HG02885 (cell line): ENCODE data around the gene BPIFA2.

ENCODE experiments used
- ATAC-seq: cut with Tn5 transposase; IDR thresholded peaks from one replicate; pipeline ENCODE4 v1.9.1; 2021; ENCODE audit warnings: mild to moderate bottlenecking; ENCODE audit not compliant: unreplicated experiment, poor library complexity

The BPIFA2 gene

DNA sequence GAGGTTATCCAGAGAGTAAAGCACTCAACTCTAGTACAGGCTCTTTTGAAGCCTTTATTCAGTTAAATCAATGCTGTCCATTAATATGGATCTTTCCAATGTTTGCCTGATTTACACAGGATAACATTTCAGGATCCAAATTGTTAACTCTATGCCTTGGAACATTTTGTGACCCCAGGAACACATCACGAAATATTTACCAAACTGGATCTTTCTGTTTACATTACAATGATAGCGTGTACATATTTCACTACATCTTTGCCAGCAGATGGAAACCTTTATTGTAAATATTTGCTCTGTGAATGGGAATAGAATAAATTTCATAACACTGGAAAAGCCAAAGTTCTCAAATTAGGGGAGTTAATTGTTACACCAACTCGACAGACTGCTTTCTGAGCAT, 23.5 kb downstream of the BPIFA2 start:
- ATAC-seq = no peak

- no peak for ATAC-seq
Observed at GRCh38 chr20:33191955-33192354, 24.0 kb downstream of the BPIFA2 start.

GRCh38 chr20:33192912-33193501, 25.0 kb downstream of the BPIFA2 start:
- ATAC-seq = no peak

GRCh38 chr20:33199026-33199425, 31.1 kb downstream of the BPIFA2 start:
- no peak for ATAC-seq

DNA sequence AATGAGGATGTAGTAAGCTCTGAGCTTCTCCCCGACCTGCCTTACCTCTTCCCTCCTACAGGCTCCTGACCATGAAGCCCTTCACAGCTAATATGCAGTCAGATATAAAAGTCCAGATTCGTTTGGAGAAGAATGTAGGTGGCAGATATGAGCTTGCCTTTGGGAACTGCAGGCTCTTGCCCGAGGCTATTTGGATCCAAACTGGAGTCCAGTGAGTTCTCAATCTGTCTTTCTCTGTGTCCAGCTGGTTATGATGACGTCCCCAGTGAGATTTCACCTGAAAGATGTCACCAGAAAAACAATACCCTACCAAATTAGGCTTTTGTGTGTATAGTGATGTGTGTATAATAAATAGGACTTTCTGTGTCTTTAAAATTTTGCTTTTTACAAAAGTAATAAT, 34.5 kb downstream of the BPIFA2 start:
- no peak for ATAC-seq

DNA sequence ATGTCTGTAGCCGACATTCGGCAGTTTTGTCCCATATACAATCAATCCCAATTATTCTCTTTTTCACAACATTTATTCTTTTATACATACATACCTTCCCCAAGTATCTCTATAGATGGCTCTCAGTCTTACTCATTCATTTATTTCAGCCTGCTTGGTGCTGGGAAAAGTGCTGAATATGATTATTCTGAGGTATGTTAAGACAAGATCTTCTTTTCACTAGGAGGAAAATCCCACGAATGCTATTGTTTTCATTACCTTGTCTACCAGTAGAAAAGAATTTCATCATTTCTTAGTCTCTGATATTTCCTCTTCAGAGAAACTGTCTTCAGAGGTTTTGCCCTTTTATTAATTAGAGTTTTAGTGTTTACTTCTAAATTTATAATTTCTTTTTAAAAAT, 35.5 kb downstream of the BPIFA2 start:
- no peak for ATAC-seq

GRCh38 chr20:33209789-33210188, 41.8 kb downstream of the BPIFA2 start:
- no peak for ATAC-seq

GRCh38 chr20:33210371-33210770, 42.4 kb downstream of the BPIFA2 start:
- ATAC-seq = no peak

- no peak for ATAC-seq
Observed at GRCh38 chr20:33211817-33212424, 44.0 kb downstream of the BPIFA2 start.

GRCh38 chr20:33217052-33217451, 49.1 kb downstream of the BPIFA2 start, which contains the start of gene BPIFA3:
Gene BPIFA3 (plus strand): TSS chr20:33217352. CDS start chr20:33217537, 185 bp downstream.
- ATAC-seq = no peak

- ATAC-seq = no peak
Observed at GRCh38 chr20:33224399-33224798, 56.4 kb downstream of the BPIFA2 start.

DNA sequence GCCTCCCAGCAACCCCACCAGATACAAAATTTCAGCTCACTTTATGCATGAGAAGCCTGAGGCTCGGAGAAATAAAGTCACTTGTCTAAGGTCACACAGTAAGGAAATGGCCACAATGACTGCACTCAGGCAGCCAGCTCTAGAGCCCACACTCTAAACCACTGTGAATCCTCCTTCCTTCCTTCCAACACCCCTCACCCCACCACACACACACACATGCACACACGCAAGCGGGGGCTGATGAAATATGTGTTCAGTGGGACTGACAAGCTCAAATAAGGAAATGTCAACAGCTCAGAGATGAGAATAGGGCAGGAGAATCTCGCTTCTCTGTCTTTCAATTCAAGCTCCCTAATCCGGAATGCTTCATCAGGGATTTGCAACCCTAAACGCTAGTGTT, 61.9 kb downstream of the BPIFA2 start:
- no peak for ATAC-seq
